SK-N-SH (cell line): ENCODE results near the gene PLEKHA4. TPM values are rescaled to one million over a fixed set of nuclear protein-coding genes. Genes with fewer than 3 reads are reported as not detected.

Source experiments
- CTCF ChIA-PET: fragments of 300-600, 350-600 bp; formaldehyde crosslinking; extraction: SDS; loops from one replicate; lab custom pipeline; 2021; lab: Yijun Ruan, JAX
- POLR2A ChIA-PET: fragments of 350-600 bp; sonication (Branson Sonifier 250); formaldehyde crosslinking; extraction: SDS; loops from one replicate; lab custom pipeline; 2020; ENCODE audit warnings: antibody characterized with exemption, inconsistent platforms; lab: Yijun Ruan, JAX
- DNase-seq: peaks from one replicate; pipeline ENCODE4 v3.0.0; 2012
- H2AFZ ChIP-seq: fragments of 200-600 bp; sonication (generic); 2 replicates; pipeline ENCODE4 v1.8.1; 2016; ENCODE audit warnings: antibody characterized with exemption, mild to moderate bottlenecking, low read depth
- H3F3A ChIP-seq: fragments of 200-600 bp; sonication (generic); replicated peaks from 2 replicates; pipeline ENCODE3; 2016; ENCODE audit warnings: antibody characterized with exemption, mild to moderate bottlenecking; ENCODE audit not compliant: insufficient read depth
- H3K27ac ChIP-seq, 2 experiments: fragments of 200-500 bp in 1 of 2; fragments of 200-600 bp in 1 of 2; sonication (Bioruptor generic) in 1 of 2; sonication (generic), shearing (Covaris generic) in 1 of 2; 2 replicates each; pipeline versions ENCODE4 v1.5.1 to v1.6.1; 2014 to 2016; ENCODE audit warnings: low read depth in 2 of 2, inconsistent platforms in 1 of 2, low read length in 1 of 2, mild to moderate bottlenecking in 1 of 2, mixed read lengths in 1 of 2
- H3K27me3 ChIP-seq: fragments of 200-600 bp; sonication (generic), shearing (Covaris generic); 2 replicates; pipeline ENCODE4 v1.6.1; 2016; ENCODE audit warnings: mixed run types; ENCODE audit not compliant: insufficient read depth
- H3K36me3 ChIP-seq, 2 experiments: fragments of 200-500 bp in 1 of 2; fragments of 200-600 bp in 1 of 2; sonication (Bioruptor generic) in 1 of 2; sonication (generic) in 1 of 2; replicated peaks in 1 of 2; 2 replicates each; pipeline versions ENCODE3 to v1.5.1; 2014 to 2016; ENCODE audit warnings: low read length in 1 of 2, mild to moderate bottlenecking in 1 of 2; ENCODE audit not compliant: insufficient read depth in 2 of 2, control insufficient read depth in 1 of 2
- H3K4me1 ChIP-seq, 2 experiments: fragments of 200-500 bp in 1 of 2; fragments of 200-600 bp in 1 of 2; sonication (Bioruptor generic) in 1 of 2; sonication (generic), shearing (Covaris generic) in 1 of 2; 2 replicates each; pipeline versions ENCODE4 v1.5.1 to v1.6.1; 2014 to 2016; ENCODE audit warnings: low read depth in 1 of 2, low read length in 1 of 2, mixed run types in 1 of 2; ENCODE audit not compliant: insufficient read depth in 2 of 2, control insufficient read depth in 1 of 2
- H3K4me2 ChIP-seq: fragments of 200-600 bp; sonication (generic), shearing (Covaris generic); 2 replicates; pipeline ENCODE4 v1.6.1; 2017; ENCODE audit warnings: mixed run types
- H3K4me3 ChIP-seq, 2 experiments: fragments of 200-500 bp in 1 of 2; fragments of 200-600 bp in 1 of 2; sonication (Bioruptor generic) in 1 of 2; sonication (generic), shearing (Covaris generic) in 1 of 2; 2 replicates each; pipeline versions ENCODE4 v1.5.1 to v1.8.1; 2014 to 2016; ENCODE audit warnings: low read depth in 2 of 2, inconsistent platforms in 1 of 2, low read length in 1 of 2, mild to moderate bottlenecking in 1 of 2, mixed read lengths in 1 of 2, moderate library complexity in 1 of 2
- H3K79me2 ChIP-seq: fragments of 200-600 bp; sonication (generic); 2 replicates; pipeline ENCODE4 v1.8.1; 2017; ENCODE audit warnings: mild to moderate bottlenecking; ENCODE audit not compliant: insufficient read depth
- H3K9ac ChIP-seq: fragments of 200-600 bp; sonication (generic); 2 replicates; pipeline ENCODE4 v1.6.1; 2017; ENCODE audit warnings: mixed run types
- H3K9me2 ChIP-seq: fragments of 200-600 bp; sonication (generic); 2 replicates; pipeline ENCODE4 v1.6.1; 2017; ENCODE audit warnings: mixed run types
- H3K9me3 ChIP-seq: fragments of 200-600 bp; sonication (generic); 2 replicates; pipeline ENCODE4 v1.6.1; 2017; ENCODE audit warnings: mixed run types, mild to moderate bottlenecking, moderate library complexity
- H4K20me1 ChIP-seq: fragments of 200-600 bp; sonication (generic); 2 replicates; pipeline ENCODE4 v1.6.1; 2017; ENCODE audit warnings: mild to moderate bottlenecking, mixed run types; ENCODE audit not compliant: insufficient read depth
- JUND ChIP-seq: IDR thresholded peaks from 2 replicates; pipeline ENCODE4 v1.4.0; 2012
- MAX ChIP-seq: IDR thresholded peaks from 2 replicates; pipeline ENCODE4 v1.4.0; 2012; ENCODE audit warnings: low read depth
- NRF1 ChIP-seq: IDR thresholded peaks from 2 replicates; pipeline ENCODE4 v1.6.1; 2012; ENCODE audit warnings: low read depth, mild to moderate bottlenecking, low read length
- PBX3 ChIP-seq: IDR thresholded peaks from 2 replicates; pipeline ENCODE4; 2012
- REST ChIP-seq: IDR thresholded peaks from 2 replicates; pipeline ENCODE4 v1.6.1; 2012; ENCODE audit warnings: mild to moderate bottlenecking, low read depth, low read length, moderate library complexity
- RFX5 ChIP-seq: IDR thresholded peaks from 2 replicates; pipeline ENCODE4 v1.6.1; 2012; ENCODE audit warnings: mild to moderate bottlenecking, improper control_type of control experiment, low read length
- RXRA ChIP-seq: IDR thresholded peaks from 2 replicates; pipeline ENCODE4 v1.4.0; 2012; ENCODE audit warnings: low read depth, mild to moderate bottlenecking, borderline replicate concordance
- USF1 ChIP-seq: IDR thresholded peaks from 2 replicates; pipeline ENCODE4 v1.4.0; 2012; ENCODE audit warnings: low read depth, borderline replicate concordance
- YY1 ChIP-seq: IDR thresholded peaks from 2 replicates; pipeline ENCODE4 v1.4.0; 2012; ENCODE audit warnings: low read depth, mild to moderate bottlenecking
- WGBS: methylation state at CpG from one replicate; pipeline ENCODE4 v1.1.6; 2017; ENCODE audit warnings: low lambda C conversion rate; 5-methylcytosine and 5-hydroxymethylcytosine counted together
- polyA plus RNA-seq, 3 experiments: library from polyadenylated mRNA; depleted of rRNA; stranded (reverse); fragments of >200 nt; gene quantifications; 2 replicates each; pipeline ENCODE4 v1.2.3, GENCODE V29; 2012
- TF ChIP-seq, protein P1 (sequence below): IDR thresholded peaks from 2 replicates; pipeline ENCODE4 v1.4.0; 2012; ENCODE audit warnings: low read depth, borderline replicate concordance
- TF ChIP-seq, protein P2 (sequence below): fragments of 200-600 bp; sonication (generic); IDR thresholded peaks from 2 replicates; pipeline ENCODE4 v1.6.1; 2017; ENCODE audit warnings: antibody characterized with exemption, mild to moderate bottlenecking, moderate library complexity

The PLEKHA4 gene
- polyA plus RNA-seq, 1 of the 3 experiments (the other 2 are of a cell fraction), result 5.6 TPM

- Histone ChIP-seq H4K20me1 (no peaks in the 10 kb centered on the region), H2AFZ (no peak overlapping the region), H3F3A (no peaks in the 10 kb centered on the region), H3K9me3 (no peaks in the 10 kb centered on the region), H3K27me3 (no peaks in the 10 kb centered on the region), H3K27ac (no peak overlapping the region), H3K4me1 (peaks cover 0 to 13% of the 10 kb centered on the region in 2 experiments; a peak in 1 of 4 replicates), H3K36me3 (no peaks in the 10 kb centered on the region), H3K4me3 (no peak overlapping the region), H3K4me2 (no peak overlapping the region), H3K79me2 (no peaks in the 10 kb centered on the region), H3K9me2 (no peaks in the 10 kb centered on the region), H3K9ac (no peak overlapping the region)
- DNase-seq, result no peak
- TF ChIP-seq, protein P1, sequence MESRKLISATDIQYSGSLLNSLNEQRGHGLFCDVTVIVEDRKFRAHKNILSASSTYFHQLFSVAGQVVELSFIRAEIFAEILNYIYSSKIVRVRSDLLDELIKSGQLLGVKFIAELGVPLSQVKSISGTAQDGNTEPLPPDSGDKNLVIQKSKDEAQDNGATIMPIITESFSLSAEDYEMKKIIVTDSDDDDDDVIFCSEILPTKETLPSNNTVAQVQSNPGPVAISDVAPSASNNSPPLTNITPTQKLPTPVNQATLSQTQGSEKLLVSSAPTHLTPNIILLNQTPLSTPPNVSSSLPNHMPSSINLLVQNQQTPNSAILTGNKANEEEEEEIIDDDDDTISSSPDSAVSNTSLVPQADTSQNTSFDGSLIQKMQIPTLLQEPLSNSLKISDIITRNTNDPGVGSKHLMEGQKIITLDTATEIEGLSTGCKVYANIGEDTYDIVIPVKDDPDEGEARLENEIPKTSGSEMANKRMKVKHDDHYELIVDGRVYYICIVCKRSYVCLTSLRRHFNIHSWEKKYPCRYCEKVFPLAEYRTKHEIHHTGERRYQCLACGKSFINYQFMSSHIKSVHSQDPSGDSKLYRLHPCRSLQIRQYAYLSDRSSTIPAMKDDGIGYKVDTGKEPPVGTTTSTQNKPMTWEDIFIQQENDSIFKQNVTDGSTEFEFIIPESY, result no peak
- TF ChIP-seq USF1 (no peak), RXRA (no peak), MAX (no peak), NRF1 (no peak), REST (no peak), JUND (no peak), YY1 (no peak), RFX5 (no peak), PBX3 (no peak)
- TF ChIP-seq, protein P2, sequence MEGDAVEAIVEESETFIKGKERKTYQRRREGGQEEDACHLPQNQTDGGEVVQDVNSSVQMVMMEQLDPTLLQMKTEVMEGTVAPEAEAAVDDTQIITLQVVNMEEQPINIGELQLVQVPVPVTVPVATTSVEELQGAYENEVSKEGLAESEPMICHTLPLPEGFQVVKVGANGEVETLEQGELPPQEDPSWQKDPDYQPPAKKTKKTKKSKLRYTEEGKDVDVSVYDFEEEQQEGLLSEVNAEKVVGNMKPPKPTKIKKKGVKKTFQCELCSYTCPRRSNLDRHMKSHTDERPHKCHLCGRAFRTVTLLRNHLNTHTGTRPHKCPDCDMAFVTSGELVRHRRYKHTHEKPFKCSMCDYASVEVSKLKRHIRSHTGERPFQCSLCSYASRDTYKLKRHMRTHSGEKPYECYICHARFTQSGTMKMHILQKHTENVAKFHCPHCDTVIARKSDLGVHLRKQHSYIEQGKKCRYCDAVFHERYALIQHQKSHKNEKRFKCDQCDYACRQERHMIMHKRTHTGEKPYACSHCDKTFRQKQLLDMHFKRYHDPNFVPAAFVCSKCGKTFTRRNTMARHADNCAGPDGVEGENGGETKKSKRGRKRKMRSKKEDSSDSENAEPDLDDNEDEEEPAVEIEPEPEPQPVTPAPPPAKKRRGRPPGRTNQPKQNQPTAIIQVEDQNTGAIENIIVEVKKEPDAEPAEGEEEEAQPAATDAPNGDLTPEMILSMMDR, result no peak
- WGBS, result 89% methylated on average over 7 of the region's 7 CpGs
- ChIA-PET POLR2A (no interaction called here), CTCF (interaction anchor here (1.8 kb wide), 1 partner anchor 108 kb away, joined by 7 read pairs; no protein-coding TSS in a partner anchor)
Measured at GRCh38 chr19:48862827-48863226, 5.6 kb downstream of the PLEKHA4 start.
